GM12801 (cell line): ENCODE results near the gene NPRL2.

Experiments
- TF ChIP-seq, protein P1 (sequence below): IDR thresholded peaks from one replicate; pipeline ENCODE4 v1.5.1; 2011; ENCODE audit warnings: control low read depth; ENCODE audit not compliant: insufficient read length; ENCODE audit errors: extremely low read depth

Gene NPRL2

DNA sequence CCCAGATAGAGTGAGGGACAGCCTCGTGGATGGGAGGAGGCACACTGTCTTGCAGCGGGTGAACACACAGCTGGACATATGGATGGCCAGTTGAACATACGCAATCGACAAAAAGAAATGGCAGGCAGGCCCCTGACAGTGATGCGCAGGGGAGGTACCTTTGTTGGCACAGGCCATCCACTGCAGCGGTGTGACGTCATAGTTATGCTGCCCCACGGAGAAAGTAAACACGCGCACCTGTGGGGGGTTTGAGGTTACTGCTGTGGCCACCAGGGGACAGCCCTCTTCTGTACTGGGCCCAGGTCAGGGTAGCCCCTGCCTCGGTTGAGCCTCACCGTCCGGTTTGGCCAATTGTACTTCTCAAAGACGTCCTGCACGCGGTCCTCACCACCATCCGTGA, 28.2 kb upstream of the NPRL2 start:
- TF ChIP-seq, protein P1, sequence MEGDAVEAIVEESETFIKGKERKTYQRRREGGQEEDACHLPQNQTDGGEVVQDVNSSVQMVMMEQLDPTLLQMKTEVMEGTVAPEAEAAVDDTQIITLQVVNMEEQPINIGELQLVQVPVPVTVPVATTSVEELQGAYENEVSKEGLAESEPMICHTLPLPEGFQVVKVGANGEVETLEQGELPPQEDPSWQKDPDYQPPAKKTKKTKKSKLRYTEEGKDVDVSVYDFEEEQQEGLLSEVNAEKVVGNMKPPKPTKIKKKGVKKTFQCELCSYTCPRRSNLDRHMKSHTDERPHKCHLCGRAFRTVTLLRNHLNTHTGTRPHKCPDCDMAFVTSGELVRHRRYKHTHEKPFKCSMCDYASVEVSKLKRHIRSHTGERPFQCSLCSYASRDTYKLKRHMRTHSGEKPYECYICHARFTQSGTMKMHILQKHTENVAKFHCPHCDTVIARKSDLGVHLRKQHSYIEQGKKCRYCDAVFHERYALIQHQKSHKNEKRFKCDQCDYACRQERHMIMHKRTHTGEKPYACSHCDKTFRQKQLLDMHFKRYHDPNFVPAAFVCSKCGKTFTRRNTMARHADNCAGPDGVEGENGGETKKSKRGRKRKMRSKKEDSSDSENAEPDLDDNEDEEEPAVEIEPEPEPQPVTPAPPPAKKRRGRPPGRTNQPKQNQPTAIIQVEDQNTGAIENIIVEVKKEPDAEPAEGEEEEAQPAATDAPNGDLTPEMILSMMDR = no peak

DNA sequence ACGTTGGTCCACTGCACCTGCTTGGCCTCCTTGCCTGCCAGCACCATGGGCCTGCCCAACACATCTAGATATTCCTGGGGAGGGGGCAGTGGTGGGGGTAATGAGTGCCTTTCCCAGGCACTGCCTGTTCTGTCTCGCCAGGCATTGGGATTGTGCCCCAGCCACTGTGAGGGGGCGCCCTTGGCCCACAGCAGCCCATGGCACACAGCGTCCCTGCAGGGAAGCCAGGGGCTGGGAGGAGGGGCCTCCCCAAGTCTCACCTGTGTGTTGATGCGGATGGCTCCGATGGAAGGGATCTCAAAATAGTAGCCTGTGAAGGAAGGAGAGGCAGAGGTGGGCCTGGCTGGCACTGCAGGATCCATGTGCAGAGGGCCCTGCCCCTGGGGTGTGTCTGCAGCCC, 27.4 kb upstream of the NPRL2 start:
- TF ChIP-seq, protein P1 = no peak

DNA sequence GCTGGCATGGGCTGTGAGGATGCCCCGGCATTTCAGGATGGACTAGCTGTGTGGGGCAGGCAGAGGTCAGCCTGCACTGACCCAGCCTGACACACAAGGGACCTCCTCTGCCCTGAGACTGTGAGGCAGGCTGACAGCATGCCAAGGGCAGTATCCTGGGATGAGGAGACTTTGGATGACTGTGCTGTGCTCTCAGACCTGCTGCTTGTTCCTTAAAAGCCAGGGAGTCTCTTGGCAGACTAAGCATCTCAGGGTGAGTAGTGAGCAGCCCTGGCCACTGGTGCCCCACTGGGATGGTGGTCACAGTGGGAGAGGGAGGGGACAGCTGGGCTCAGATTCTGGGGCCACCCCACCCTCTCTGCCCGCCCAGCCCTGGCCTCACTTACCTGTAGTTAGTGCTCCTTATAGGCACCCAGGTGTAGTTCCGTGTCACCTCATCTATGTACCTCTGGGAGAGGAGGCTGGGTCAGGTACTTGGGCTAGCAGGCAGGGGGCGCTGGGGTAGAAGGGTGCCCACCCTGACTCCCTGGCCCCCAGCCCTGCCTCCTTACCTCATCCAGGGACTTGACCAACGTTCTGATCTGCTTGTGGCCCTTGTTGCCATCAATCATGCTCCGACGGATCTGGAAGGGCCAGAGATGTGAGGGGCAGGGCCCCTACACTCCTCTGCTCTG, 24.8 kb upstream of the NPRL2 start:
- TF ChIP-seq, protein P1 = no peak

DNA sequence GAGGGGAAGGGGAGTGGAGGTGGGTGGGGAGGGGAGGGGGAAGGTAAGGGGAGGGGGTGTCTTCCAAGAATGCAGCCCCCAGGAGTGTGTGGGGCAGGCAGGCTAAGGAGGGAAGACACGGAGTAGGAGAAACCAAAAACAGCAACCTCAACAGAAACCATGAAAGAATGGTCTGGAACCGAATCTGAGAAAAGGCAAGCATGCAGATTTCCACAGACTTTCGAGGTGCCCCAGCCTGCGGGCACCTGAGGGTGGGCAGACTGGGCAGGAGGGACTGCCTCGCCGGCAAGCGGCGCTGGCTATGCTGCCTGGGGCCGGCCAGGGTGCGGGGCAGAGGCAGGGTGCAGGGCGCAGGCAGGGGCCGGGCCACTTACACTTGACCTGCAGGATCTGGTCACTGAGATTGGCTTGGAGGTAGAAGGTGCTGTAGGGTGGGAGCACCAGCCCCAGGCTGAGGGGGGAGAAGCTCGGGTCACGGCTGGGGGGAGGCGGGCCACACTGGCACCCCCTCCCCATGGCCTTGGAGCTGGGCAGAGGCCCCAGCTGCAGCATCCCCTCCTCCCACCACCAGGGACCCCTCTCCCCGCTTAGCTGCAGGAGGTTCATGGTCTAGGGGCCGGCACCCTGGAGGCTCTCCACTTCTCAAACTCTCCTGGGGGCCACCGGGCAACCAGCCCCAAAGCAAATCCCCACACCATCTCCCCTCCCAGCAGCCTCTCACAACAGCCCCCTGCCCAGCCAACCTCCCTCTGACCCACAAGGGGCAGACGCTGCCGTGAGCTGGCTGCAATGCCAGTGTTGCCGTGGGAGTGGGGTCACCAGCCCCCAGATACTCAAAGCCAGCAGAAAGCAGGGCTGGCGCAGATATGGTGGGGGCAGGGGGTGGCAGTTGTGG, 24.0 kb upstream of the NPRL2 start:
- TF ChIP-seq, protein P1 = no peak

DNA sequence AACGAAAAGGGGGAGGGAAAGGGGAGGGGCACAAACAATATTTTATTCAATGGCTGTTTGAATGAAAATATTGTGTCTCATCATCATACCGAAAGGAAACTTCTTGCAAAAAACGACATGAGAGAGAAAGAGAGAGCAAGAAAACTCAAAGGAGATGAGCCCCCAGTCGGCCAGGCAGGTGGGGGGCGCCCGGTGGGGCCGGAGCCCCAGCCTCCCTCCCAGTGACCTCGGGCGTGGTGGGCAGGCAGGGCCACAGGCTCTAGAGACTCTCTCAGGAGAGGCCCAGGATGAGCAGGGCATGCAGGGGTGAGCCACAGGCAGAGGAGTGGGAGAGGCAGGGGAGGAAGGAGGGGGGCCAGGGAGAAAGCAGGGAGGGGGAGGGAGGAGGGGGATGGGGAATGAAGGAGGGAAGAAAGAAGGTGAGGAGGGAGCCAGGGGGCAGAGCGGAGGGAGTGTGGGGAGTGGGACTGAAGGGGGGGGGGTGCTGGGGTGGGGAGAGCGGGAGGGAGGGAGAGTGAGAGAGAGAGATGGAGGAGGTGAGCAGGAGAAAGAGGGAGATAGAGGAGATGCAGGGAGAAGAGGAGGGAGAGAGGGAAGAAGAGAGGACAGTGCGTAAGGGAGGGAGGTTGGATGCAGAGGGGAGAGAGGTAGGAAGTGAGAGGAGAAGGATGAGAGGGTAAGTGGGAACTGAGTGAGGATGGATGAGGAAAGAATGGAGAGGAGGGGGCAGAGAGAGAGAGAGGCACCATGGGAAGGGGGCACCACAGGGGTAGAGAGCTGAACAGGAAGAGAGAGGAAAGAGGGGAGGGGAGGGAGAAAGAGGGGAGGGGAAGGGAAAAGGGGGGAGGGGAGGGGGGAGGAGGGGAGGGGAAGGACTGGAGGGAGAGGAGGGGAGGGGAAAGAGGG, 22.8 kb upstream of the NPRL2 start:
- TF ChIP-seq, protein P1 = no peak

DNA sequence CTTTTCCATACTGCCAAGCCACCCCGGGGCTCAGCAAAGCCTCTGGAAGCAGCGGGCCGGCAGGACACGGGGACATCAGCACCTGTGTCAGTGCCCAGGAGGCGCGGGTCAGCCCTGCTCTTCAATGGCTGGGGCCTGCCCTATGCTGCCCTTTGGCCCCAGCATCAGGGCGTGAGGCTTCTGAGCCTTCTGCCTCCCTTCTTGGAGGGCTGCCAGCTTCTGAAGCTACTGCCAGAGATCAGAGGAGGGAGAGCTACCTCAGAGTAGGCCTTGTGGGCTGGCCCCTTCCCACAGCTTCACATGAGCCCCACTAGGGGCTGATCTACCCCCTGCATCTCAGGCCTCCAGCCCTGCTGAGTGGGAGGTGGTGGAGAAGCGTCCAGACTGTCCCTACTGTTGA, 21.8 kb upstream of the NPRL2 start:
- TF ChIP-seq, protein P1 = no peak
